K562 (cell line): ENCODE measurements around the gene ACOT7. TPM values are rescaled to one million over a fixed set of nuclear protein-coding genes. Genes with fewer than 3 reads are reported as not detected.

Source experiments
- BRD4 ChIP-seq: fragments of 200-600 bp; sonication (generic); IDR thresholded peaks from 2 replicates; pipeline ENCODE4 v1.6.1; 2017; ENCODE audit warnings: inconsistent platforms
- FOXK2 ChIP-seq, 2 experiments: fragments of 450-650 bp; IDR thresholded peaks in 1 of 2; conservative IDR thresholded peaks in 1 of 2; 2 replicates each; pipeline ENCODE4 v1.6.1; 2016; ENCODE audit warnings: low read depth in 2 of 2, mild to moderate bottlenecking in 1 of 2
- GATAD2B ChIP-seq: fragments of 450-650 bp; IDR thresholded peaks from 2 replicates; pipeline ENCODE4 v1.6.1; 2017; ENCODE audit warnings: mild to moderate bottlenecking, borderline replicate concordance
- SLC30A9 ChIP-seq: fragments of 250-450 bp; sonication (Bioruptor Pico); IDR thresholded peaks from 2 replicates; pipeline ENCODE4 v1.8.0; 2022; ENCODE audit warnings: mild to moderate bottlenecking, moderate library complexity
- ZNF121 ChIP-seq: sonication (generic); formaldehyde crosslinking; conservative IDR thresholded peaks from 2 replicates; pipeline ENCODE4 v1.8.0; 2022; ENCODE audit warnings: missing genetic modification reagents
- ZNF124 ChIP-seq: sonication (generic); formaldehyde crosslinking; IDR thresholded peaks from 2 replicates; pipeline ENCODE4 v1.8.1; 2022; ENCODE audit warnings: missing genetic modification reagents
- ZNF175 ChIP-seq: fragments of 200-800 bp; sonication (Bioruptor generic); IDR thresholded peaks from 2 replicates; pipeline ENCODE4 v1.6.1; 2016; ENCODE audit warnings: low read depth, mild to moderate bottlenecking, missing genetic modification characterization, missing compliant biosample characterization
- polyA plus RNA-seq, 8 experiments: library from polyadenylated mRNA; depleted of rRNA in 4 of 8; stranded (reverse) in 5 of 8; unstranded in 3 of 8; fragments of >200 nt; fragmentation: Nextera tagmentation in 2 of 8; fragmentation: Illumina TruSeq in 1 of 8; extraction: Ambion mirVana in 2 of 8; extraction: Trizol in 1 of 8; gene quantifications; 2 replicates each; pipeline versions ENCODE4 v1.2.1 to v1.2.3, GENCODE V29; 2011 to 2014; ENCODE audit warnings: inconsistent platforms in 1 of 8, missing spikeins in 1 of 8
- total RNA-seq, 7 experiments: library from RNA; depleted of rRNA in 6 of 7; stranded (reverse); fragments of >200 nt in 6 of 7; fragmentation: Illumina TruSeq in 2 of 7; extraction: Trizol in 2 of 7; gene quantifications; 2 replicates each; pipeline versions ENCODE4 v1.2.1 to v1.2.3, GENCODE V29; 2011 to 2021; ENCODE audit warnings: low replicate concordance in 1 of 7
- TF ChIP-seq, protein P1 (sequence below): sonication (generic); formaldehyde crosslinking; IDR thresholded peaks from 2 replicates; pipeline ENCODE4 v1.5.0; 2020; ENCODE audit warnings: missing genetic modification reagents
- TF ChIP-seq, protein P2 (sequence below): IDR thresholded peaks from 2 replicates; pipeline ENCODE4 v1.6.1; 2012; ENCODE audit warnings: low read depth, low read length, improper control_type of control experiment, borderline replicate concordance
- TF ChIP-seq, protein P3 (sequence below): fragments of 450-650 bp; IDR thresholded peaks from 2 replicates; pipeline ENCODE4 v1.6.1; 2016; ENCODE audit warnings: mild to moderate bottlenecking, moderate library complexity
- TF ChIP-seq, protein P4 (sequence below): fragments of 450-650 bp; IDR thresholded peaks from 2 replicates; pipeline ENCODE4 v1.6.1; 2016; ENCODE audit warnings: low read depth, mild to moderate bottlenecking, moderate library complexity

ACOT7 gene
- total and polyA plus RNA-seq, 9 of the 15 experiments (the other 6 are each of a cell fraction or from before 2014, with no cell fraction given): 7.0 to 92.6 (median 37.2) TPM

DNA sequence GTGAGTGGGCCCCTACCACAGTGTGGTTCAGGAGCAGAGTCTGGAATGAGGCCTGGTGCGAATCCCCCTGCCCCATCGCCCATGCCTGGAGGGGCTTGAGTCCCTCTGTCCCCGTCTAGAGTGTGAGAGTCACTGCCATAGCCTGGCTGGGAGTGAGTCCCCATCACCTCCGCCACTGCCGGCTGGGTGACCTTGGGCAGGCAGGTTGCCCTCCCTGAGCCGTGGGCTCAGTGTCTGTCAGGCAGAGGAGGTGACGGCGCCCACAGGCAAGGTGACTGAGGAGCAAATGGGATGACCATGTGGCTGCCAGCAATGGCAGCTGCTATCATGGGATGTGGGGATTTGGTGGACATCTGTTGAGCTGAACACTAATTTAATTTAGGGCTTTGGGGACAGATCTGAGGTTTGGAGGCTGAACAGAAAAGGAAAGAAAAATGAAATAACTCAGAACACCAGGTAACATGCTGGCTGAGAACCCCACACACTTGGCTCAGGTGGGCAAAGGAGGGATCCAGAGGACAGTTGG lies 94.6 kb downstream of the ACOT7 start (continued):
- TF ChIP-seq, protein P1, sequence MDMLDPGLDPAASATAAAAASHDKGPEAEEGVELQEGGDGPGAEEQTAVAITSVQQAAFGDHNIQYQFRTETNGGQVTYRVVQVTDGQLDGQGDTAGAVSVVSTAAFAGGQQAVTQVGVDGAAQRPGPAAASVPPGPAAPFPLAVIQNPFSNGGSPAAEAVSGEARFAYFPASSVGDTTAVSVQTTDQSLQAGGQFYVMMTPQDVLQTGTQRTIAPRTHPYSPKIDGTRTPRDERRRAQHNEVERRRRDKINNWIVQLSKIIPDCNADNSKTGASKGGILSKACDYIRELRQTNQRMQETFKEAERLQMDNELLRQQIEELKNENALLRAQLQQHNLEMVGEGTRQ (CRISPR knock-in tag): no peak
- TF ChIP-seq ZNF175 (CRISPR knock-in tag): no peak
- TF ChIP-seq BRD4: no peak
- TF ChIP-seq, protein P2, sequence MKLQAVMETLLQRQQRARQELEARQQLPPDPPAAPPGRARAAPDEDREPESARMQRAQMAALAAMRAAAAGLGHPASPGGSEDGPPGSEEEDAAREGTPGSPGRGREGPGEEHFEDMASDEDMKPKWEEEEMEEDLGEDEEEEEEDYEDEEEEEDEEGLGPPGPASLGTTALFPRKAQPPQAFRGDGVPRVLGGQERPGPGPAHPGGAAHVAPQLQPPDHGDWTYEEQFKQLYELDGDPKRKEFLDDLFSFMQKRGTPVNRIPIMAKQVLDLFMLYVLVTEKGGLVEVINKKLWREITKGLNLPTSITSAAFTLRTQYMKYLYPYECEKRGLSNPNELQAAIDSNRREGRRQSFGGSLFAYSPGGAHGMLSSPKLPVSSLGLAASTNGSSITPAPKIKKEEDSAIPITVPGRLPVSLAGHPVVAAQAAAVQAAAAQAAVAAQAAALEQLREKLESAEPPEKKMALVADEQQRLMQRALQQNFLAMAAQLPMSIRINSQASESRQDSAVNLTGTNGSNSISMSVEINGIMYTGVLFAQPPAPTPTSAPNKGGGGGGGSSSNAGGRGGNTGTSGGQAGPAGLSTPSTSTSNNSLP: no peak
- TF ChIP-seq, protein P3, sequence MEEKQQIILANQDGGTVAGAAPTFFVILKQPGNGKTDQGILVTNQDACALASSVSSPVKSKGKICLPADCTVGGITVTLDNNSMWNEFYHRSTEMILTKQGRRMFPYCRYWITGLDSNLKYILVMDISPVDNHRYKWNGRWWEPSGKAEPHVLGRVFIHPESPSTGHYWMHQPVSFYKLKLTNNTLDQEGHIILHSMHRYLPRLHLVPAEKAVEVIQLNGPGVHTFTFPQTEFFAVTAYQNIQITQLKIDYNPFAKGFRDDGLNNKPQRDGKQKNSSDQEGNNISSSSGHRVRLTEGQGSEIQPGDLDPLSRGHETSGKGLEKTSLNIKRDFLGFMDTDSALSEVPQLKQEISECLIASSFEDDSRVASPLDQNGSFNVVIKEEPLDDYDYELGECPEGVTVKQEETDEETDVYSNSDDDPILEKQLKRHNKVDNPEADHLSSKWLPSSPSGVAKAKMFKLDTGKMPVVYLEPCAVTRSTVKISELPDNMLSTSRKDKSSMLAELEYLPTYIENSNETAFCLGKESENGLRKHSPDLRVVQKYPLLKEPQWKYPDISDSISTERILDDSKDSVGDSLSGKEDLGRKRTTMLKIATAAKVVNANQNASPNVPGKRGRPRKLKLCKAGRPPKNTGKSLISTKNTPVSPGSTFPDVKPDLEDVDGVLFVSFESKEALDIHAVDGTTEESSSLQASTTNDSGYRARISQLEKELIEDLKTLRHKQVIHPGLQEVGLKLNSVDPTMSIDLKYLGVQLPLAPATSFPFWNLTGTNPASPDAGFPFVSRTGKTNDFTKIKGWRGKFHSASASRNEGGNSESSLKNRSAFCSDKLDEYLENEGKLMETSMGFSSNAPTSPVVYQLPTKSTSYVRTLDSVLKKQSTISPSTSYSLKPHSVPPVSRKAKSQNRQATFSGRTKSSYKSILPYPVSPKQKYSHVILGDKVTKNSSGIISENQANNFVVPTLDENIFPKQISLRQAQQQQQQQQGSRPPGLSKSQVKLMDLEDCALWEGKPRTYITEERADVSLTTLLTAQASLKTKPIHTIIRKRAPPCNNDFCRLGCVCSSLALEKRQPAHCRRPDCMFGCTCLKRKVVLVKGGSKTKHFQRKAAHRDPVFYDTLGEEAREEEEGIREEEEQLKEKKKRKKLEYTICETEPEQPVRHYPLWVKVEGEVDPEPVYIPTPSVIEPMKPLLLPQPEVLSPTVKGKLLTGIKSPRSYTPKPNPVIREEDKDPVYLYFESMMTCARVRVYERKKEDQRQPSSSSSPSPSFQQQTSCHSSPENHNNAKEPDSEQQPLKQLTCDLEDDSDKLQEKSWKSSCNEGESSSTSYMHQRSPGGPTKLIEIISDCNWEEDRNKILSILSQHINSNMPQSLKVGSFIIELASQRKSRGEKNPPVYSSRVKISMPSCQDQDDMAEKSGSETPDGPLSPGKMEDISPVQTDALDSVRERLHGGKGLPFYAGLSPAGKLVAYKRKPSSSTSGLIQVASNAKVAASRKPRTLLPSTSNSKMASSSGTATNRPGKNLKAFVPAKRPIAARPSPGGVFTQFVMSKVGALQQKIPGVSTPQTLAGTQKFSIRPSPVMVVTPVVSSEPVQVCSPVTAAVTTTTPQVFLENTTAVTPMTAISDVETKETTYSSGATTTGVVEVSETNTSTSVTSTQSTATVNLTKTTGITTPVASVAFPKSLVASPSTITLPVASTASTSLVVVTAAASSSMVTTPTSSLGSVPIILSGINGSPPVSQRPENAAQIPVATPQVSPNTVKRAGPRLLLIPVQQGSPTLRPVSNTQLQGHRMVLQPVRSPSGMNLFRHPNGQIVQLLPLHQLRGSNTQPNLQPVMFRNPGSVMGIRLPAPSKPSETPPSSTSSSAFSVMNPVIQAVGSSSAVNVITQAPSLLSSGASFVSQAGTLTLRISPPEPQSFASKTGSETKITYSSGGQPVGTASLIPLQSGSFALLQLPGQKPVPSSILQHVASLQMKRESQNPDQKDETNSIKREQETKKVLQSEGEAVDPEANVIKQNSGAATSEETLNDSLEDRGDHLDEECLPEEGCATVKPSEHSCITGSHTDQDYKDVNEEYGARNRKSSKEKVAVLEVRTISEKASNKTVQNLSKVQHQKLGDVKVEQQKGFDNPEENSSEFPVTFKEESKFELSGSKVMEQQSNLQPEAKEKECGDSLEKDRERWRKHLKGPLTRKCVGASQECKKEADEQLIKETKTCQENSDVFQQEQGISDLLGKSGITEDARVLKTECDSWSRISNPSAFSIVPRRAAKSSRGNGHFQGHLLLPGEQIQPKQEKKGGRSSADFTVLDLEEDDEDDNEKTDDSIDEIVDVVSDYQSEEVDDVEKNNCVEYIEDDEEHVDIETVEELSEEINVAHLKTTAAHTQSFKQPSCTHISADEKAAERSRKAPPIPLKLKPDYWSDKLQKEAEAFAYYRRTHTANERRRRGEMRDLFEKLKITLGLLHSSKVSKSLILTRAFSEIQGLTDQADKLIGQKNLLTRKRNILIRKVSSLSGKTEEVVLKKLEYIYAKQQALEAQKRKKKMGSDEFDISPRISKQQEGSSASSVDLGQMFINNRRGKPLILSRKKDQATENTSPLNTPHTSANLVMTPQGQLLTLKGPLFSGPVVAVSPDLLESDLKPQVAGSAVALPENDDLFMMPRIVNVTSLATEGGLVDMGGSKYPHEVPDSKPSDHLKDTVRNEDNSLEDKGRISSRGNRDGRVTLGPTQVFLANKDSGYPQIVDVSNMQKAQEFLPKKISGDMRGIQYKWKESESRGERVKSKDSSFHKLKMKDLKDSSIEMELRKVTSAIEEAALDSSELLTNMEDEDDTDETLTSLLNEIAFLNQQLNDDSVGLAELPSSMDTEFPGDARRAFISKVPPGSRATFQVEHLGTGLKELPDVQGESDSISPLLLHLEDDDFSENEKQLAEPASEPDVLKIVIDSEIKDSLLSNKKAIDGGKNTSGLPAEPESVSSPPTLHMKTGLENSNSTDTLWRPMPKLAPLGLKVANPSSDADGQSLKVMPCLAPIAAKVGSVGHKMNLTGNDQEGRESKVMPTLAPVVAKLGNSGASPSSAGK: no peak
- TF ChIP-seq ZNF124 (CRISPR knock-in tag): no peak
- TF ChIP-seq FOXK2 (conservative IDR thresholded peaks at IDR 0.05 in 1 of 2, IDR thresholded peaks at IDR 0.05 in 1 of 2; ENCODE audit: low read depth in 2 of 2): no peak
- TF ChIP-seq ZNF121 (CRISPR knock-in tag): no peak
- no peak for TF ChIP-seq GATAD2B
- TF ChIP-seq, protein P4, sequence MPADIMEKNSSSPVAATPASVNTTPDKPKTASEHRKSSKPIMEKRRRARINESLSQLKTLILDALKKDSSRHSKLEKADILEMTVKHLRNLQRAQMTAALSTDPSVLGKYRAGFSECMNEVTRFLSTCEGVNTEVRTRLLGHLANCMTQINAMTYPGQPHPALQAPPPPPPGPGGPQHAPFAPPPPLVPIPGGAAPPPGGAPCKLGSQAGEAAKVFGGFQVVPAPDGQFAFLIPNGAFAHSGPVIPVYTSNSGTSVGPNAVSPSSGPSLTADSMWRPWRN: no peak
- no peak for TF ChIP-seq SLC30A9 (CRISPR knock-in tag)
